ENCODE results near the gene LTA4H. TPM values are rescaled to one million over a fixed set of nuclear protein-coding genes. Genes with fewer than 3 reads are reported as not detected.
"Not testable (repeated sequence)": the region's sequence is repeated elsewhere in the genome, so short reads cannot be mapped to it uniquely, and the experiment has no call there.

The LTA4H gene
- total RNA-seq, 4 donors from 2014 or later, result 36.7 to 46.9 (median 40.6) TPM

DNA sequence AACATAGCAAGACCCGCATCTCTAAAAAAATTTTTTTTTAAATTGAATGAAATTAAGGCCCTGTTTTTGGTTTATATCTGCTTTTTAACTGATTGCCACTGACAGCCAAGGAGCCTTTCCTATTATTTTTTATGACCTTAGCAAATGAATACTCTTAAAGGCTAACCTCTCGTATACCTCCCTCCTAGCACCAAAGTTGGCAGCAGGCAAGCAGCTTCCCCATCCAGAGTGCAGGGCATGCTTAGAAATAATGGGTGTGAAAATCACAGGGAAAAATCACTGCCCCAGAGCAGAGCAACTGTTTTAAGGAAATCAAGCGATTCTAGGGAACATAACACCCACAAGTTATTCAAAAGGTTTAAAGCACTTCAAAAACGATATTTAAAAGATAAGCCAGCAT is 59.9 kb downstream of the LTA4H start:
- H3K9me3 ChIP-seq, result no peaks in the 10 kb centered on the region
- no peaks in the 10 kb centered on the region for H3K36me3 ChIP-seq
- intact Hi-C loops (cut with DNase I; ENCODE audit: low total_unique reads), result no loop called here
- no peak for DNase-seq
- H3K27me3 ChIP-seq, result no peaks in the 10 kb centered on the region
- ATAC-seq, result no peak
- TF ChIP-seq POLR2A (IDR thresholded peaks at IDR 0.05), result no peak
- TF ChIP-seq, protein P1, sequence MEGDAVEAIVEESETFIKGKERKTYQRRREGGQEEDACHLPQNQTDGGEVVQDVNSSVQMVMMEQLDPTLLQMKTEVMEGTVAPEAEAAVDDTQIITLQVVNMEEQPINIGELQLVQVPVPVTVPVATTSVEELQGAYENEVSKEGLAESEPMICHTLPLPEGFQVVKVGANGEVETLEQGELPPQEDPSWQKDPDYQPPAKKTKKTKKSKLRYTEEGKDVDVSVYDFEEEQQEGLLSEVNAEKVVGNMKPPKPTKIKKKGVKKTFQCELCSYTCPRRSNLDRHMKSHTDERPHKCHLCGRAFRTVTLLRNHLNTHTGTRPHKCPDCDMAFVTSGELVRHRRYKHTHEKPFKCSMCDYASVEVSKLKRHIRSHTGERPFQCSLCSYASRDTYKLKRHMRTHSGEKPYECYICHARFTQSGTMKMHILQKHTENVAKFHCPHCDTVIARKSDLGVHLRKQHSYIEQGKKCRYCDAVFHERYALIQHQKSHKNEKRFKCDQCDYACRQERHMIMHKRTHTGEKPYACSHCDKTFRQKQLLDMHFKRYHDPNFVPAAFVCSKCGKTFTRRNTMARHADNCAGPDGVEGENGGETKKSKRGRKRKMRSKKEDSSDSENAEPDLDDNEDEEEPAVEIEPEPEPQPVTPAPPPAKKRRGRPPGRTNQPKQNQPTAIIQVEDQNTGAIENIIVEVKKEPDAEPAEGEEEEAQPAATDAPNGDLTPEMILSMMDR (IDR thresholded peaks at IDR 0.05 in 4 of 5, conservative IDR thresholded peaks at IDR 0.05 in 1 of 5), result no peak
- H3K4me3 ChIP-seq, result no peak overlapping the region
- H3K27ac ChIP-seq, result no peak overlapping the region
- no peaks in the 10 kb centered on the region for H3K4me1 ChIP-seq
- in situ Hi-C loops (cut with MboI; ENCODE audit: low sequenced_read_pairs in 4 of 4), result no loop called here

DNA sequence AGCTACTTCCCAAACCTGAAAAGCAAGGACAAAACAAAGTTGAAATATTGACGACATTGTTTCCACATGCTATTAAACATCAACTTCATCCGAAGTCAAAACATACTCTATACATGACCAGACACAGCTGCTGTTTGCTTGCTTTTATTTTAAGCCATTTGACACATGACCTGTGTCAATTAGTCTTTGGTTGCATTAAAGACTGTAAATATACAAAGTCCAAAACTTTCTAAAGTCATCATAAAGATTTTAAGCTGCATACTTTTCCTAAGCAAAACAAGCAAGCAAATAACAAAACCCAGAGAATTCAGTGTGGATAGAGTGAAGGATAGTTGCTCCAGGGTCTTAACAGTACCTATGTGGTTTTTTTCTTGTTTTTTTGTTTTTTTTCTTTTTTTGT is 61.0 kb downstream of the LTA4H start:
- ATAC-seq (no peak), DNase-seq (no peak)
- no peak overlapping the region for H3K4me3 ChIP-seq
- no peaks in the 10 kb centered on the region for H3K27me3 ChIP-seq
- no peaks in the 10 kb centered on the region for H3K9me3 ChIP-seq
- no peak overlapping the region for H3K27ac ChIP-seq
- in situ Hi-C loops (cut with MboI; ENCODE audit: low sequenced_read_pairs in 4 of 4) (no loop called here), intact Hi-C loops (cut with DNase I; ENCODE audit: low total_unique reads) (no loop called here)
- H3K36me3 ChIP-seq, result no peaks in the 10 kb centered on the region
- H3K4me1 ChIP-seq, result no peaks in the 10 kb centered on the region
- TF ChIP-seq, protein P1 (IDR thresholded peaks at IDR 0.05 in 4 of 5, conservative IDR thresholded peaks at IDR 0.05 in 1 of 5), result no peak
- no peak for TF ChIP-seq POLR2A (IDR thresholded peaks at IDR 0.05)

DNA sequence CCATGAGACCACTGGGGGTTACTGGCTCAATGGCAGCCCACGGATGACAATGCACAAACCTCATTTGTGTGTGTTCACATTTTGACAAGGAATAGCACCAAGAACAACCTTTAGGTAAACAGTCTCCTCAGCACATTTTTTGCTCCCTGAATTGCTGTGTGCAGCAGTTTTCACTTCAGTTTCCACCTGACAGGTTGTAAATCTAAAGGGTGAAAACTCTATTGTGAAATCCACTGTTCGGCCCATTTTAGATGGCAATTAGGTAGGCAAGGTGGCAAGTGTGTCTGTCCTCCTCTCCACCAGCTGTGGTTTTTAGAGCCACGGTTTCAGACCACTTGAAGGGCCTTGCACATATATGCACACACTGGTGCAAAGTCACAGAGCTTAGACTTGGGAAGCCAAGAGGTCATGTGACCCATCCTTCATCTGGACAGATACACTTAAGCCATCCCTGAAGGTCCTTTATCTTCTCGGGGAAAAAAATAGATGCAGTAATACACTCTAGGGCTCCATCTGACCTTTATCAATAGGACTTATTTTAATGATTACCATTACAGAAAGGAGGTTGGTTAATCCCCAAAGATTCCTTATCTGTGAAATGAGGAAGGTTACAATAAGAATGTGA is 62.4 kb downstream of the LTA4H start:
- DNase-seq, result no peak
- Histone ChIP-seq H3K4me3 (no peak overlapping the region), H3K9me3 (no peaks in the 10 kb centered on the region), H3K36me3 (no peaks in the 10 kb centered on the region), H3K27me3 (no peaks in the 10 kb centered on the region), H3K27ac (no peak overlapping the region), H3K4me1 (no peaks in the 10 kb centered on the region)
- no peak for ATAC-seq
- intact Hi-C loops (cut with DNase I; ENCODE audit: low total_unique reads), result no loop called here
- in situ Hi-C loops (cut with MboI; ENCODE audit: low sequenced_read_pairs in 4 of 4), result no loop called here
- TF ChIP-seq, protein P1 (IDR thresholded peaks at IDR 0.05 in 4 of 5, conservative IDR thresholded peaks at IDR 0.05 in 1 of 5), result no peak
- no peak for TF ChIP-seq POLR2A (IDR thresholded peaks at IDR 0.05)

DNA sequence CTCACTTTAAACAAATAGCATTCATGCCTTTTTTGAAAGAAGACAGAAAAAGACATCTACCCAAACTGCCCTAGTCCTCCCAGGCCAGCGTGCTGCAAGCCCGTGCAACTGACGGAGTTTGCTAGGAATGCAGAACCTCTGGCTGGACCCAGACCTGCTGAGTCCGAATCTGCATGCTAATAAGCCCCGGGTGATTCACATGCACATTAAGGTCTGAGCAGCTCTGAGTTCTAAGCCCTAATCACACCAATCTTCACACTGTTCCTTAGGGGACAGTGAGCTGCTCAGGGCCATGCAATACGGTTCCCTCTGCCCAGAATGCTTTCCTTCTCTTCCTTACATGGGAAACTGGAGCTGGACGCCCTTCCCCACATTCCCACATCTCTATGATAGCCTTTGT is 64.5 kb downstream of the LTA4H start:
- no peaks in the 10 kb centered on the region for H3K27me3 ChIP-seq
- in situ Hi-C loops (cut with MboI; ENCODE audit: low sequenced_read_pairs in 4 of 4), result no loop called here
- no peak overlapping the region for H3K27ac ChIP-seq
- no peaks in the 10 kb centered on the region for H3K4me1 ChIP-seq
- no peak for TF ChIP-seq POLR2A (IDR thresholded peaks at IDR 0.05)
- TF ChIP-seq, protein P1 (IDR thresholded peaks at IDR 0.05 in 4 of 5, conservative IDR thresholded peaks at IDR 0.05 in 1 of 5), result no peak
- H3K36me3 ChIP-seq, result peaks cover 0 to 5% of the 10 kb centered on the region in 2 donors
- intact Hi-C loops (cut with DNase I; ENCODE audit: low total_unique reads), result no loop called here
- ATAC-seq, result no peak
- no peak for DNase-seq
- no peaks in the 10 kb centered on the region for H3K9me3 ChIP-seq
- H3K4me3 ChIP-seq, result no peak overlapping the region

DNA sequence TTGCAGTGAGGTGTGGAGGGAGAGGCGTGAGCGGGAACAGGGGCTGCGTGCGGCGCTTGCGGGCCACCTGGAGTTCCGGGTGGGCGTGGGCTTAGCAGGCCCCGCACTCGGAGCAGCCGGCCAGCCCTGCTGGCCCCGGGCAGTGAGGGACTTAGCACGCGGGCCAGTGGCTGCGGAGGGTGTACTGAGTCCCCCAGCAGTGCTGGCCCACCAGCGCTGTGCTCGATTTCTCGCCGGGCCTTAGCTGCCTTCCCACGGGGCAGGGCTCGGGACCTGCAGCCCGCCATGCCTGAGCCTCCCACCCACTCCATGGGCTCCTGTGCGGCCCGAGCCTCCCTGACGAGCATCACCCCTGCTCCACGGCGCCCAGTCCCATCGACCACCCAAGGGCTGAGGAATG is 66.3 kb downstream of the LTA4H start:
- intact Hi-C loops (cut with DNase I; ENCODE audit: low total_unique reads), result not testable (repeated sequence)

More for the DNA sequence above, 66.3 kb downstream of the LTA4H start:
- H3K4me1 ChIP-seq; in situ Hi-C loops (cut with MboI; ENCODE audit: low sequenced_read_pairs in 4 of 4); ATAC-seq; H3K4me3 ChIP-seq; H3K27me3 ChIP-seq; H3K36me3 ChIP-seq; DNase-seq; H3K9me3 ChIP-seq; H3K27ac ChIP-seq: not testable (repeated sequence)

Data from gastrocnemius medialis (tissue), 4 donors.